Measurements from ENCODE around the gene SOSTDC1.
"Not testable (repeated sequence)": the region's sequence is repeated elsewhere in the genome, so short reads cannot be mapped to it uniquely, and the experiment has no call there.

The SOSTDC1 gene, protein sequence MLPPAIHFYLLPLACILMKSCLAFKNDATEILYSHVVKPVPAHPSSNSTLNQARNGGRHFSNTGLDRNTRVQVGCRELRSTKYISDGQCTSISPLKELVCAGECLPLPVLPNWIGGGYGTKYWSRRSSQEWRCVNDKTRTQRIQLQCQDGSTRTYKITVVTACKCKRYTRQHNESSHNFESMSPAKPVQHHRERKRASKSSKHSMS

DNA sequence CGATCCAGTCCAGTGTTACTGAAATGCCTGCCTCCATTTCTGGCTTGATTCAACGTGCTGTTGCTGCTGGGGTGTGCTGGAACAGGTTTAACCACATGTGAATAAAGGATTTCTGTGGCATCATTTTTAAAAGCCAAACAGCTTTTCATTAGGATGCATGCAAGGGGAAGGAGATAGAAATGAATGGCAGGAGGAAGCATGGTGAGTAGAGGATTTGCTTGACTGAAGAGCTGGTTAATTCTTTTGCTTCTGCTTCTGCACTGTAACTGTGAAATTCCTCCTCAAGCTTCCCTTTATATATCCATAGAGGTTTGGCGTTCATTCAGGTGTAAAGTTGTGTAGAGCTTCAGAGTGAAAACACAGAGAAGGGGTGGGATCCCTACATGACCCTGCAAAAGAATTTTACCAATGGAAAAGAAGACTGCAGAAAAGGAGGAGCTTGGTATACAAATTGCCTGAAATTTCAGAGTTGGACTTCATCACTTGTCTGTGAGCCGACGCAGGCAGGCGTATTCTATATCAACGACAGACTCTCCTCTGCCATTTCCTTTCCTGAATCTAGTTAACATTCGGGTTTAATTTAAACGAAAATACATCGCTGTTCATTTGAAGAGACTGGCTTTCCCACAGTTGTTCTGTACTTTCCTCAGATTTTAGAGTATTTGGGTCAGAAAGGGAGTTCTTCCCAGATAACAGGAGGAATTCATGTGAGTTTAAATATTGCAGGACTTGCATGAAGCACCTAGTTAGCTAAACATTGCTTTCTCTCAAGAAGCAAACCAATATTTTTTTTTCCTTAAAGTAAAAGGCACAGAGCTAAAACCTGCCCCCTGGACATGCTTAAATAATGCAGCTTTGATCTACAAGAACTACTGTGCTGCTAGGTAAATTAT, at the start of gene SOSTDC1:
Gene SOSTDC1, minus strand, starts transcription at position 270 of the 893 bp plus-strand sequence. Its CDS starts 70 bp downstream, at position 200.
- DNase-seq (ENCODE audit: low read depth): no peak

DNA sequence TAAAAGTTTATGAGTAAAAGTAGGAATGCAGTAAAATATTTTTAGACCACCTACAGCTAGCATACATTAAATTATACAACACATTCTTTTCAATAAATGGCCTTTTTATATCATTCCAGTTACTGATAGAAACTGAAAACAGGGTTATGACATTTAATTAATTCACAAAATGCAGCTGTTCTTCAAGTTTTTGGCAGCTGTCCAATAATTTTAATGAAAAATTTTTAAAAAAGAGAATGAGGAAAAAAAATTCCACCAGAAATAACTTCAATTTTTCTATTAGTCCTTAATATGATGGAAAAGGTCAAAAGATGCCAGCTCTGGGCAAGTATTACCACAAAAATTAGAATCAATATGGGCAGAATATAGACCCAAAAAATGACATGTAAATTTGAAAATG, 49.2 kb upstream of the SOSTDC1 start:
- no peak for DNase-seq (ENCODE audit: low read depth)

DNA sequence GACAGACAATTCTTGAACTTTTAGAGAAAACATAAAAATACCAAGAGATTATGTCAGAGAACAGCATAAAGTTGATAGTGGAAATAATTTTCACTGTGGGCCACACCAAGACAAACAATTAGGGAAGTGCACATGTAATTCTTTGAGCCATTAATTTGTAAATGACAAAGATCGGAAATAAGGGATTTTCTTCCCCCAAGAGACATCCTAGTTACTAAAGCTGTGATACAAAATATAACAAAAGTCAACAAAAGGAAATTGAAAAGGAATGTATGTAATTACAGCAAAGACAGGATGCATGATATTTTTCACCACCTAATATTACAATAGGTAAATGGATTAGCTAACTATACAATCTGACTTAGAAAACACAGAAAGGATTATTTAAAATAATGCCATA, 48.7 kb upstream of the SOSTDC1 start:
- no peak for DNase-seq (ENCODE audit: low read depth)

DNA sequence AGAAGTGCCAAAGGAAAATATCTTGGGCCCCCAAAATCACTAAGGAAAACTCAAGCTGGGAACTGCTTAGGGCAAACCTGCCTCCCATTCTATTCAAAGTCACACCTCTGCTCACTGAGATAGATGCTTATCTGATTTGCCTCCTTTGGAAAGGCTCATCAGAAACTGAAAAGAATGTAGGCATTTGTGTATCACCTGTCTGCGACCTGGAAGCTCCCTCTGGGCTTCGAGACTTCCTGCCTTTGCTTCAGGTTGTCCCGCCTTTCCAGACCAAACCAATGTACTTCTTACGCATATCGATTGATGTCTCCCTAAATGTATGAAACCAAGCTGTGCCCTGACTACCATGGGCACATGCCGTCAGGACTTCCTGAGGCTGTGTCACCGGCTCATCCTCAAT, 46.6 kb upstream of the SOSTDC1 start:
- no peak for DNase-seq (ENCODE audit: low read depth)

DNA sequence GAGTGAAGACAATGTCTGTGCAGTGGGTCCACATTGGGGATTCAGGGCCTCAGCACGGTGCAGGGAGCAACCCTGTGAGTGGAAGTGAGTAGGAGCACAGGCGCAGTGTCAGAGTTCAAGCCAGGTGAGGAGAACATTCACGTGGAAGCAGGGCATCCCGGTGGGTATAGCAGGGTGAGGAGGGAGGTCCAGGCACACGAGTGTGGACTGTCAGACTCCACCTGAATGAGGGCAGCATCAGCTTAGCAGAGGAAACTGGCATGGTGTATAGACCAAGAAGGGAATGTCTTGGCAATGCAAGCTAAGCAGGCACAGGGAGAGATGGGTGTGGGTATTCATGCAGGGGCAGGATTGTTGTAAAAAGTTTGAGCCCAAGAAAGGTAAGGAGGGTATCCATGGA, 45.8 kb upstream of the SOSTDC1 start:
- no peak for DNase-seq (ENCODE audit: low read depth)

DNA sequence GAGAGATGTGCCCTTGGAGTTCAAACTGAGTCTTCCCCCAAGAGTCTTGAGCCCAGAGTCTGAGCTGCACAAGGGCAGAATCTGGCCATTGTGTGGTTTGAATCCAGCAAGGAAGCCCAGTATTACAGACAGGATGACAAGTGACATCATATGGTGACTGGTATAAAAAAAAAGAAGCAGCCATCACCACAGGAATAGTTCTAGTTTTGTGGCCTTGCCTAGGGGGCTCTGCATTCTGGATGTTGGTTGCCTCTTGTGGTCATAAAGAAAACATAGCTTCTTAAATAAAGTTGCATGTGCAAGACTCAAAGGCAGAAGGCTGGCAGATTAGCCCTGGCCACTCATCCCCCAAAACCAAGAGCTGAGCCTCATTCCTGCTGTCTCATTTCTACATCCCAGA, 44.3 kb upstream of the SOSTDC1 start:
- DNase-seq (ENCODE audit: low read depth): no peak

DNA sequence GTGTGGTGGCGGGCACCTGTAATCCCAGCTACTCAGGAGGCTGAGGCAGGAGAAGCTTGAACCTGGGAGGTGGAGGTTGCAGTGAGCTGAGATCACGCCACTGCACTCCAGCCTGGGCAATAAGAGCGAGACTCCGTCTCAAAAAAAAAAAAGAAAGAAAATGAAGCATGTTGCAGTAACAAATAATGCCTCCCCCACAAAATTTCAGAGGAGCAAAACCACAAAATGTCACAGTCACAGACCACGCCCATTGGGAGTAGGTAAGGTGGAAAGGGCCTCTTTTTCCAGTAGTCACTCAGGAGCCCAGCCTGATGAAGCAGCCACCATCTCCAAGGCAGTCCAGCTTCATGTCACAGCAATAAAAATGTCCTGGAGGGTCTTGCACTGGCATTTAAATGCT, 40.9 kb upstream of the SOSTDC1 start:
- DNase-seq (ENCODE audit: low read depth): not testable (repeated sequence)

DNA sequence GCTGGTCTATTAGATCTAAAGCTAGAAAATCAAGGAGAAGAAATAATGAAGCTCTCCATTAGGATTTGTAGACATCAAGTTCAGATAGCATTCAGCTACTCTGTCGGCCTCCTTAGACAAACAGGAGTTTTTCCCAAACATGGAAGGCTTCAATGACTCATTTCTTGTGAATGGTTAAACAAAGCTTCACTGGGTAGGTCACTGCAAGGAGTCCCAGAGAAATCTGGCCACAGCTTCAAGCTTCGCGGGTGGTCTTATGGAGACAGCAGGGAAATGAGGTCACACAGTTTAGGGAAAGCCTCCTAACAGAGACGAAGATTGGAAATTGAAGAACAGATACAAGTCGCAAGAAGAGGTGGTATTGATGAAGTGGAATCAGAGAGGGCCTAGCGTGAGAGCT, 38.5 kb upstream of the SOSTDC1 start:
- no peak for DNase-seq (ENCODE audit: low read depth)

DNA sequence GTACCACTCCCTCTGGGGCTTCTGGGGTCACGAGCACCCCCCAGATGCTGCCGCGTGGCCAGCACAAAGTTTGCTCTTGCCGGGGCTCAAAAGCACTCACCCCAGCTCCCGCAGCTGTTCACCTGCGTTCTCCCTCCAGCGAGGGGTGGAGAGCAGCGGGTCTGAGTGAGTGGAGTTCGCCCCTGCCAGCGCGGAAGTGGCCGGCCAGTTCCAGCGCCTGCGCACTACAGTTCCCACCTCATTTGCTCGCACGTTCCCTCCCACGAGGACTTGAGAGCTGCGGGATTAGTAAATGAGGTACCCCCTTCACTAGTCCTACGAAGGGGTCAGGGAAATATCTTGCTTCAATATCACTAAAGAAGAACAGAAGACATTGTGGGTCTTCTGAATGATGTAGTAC, 36.8 kb upstream of the SOSTDC1 start:
- no peak for DNase-seq (ENCODE audit: low read depth)

DNA sequence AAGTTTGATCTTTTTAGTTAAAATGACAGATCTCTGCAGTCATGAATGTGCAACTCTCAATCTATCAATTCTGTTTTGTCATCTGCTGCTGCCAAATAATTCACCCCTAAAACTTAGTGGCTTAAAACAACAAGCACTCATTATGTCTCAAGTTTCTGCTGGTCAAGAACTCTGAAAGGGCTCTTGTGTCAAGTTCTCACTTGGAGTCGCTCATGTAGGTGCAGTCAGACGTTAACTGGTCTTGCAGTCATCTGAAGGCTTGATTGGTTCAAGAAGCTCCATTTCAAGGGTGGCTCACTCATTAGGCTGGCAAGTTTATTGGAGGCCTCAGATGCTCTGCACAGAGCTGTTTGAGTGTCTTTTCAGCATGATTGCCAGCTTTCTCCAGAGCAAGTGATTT, 32.6 kb upstream of the SOSTDC1 start:
- DNase-seq (ENCODE audit: low read depth): no peak

DNA sequence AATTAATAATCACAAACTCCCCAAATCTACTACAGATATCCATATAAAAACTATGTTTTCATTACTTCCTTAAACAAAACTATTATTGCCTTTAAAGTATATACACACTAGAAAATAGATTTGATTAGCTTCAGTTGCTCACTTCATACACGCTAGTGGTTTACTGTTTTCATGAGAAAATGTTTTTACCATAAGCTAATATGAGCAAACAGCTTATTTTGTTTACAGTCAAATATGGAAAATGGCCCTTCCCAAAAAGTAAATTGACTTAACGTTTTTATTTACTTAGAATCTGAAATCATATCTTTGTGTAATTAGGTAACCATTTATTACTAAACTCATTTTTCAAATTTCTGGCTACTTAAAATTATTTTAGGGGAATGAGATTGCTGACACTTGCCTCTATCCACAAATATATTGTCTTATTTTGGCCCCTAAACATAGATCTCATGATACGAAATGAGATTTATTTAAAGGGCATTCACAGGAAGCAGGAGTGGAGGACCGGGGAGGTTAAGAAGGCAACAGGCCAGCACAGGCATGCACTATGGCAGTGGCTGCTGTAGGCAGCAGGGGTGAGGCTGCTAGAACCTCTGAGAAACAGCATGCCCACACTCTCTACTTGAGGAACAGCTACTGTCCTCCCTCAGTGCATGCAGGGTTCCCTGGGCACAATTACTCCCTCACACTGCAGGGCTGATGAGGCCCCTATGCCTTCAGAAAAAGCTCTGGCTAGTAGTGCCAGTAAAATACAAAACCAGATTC, 29.6 kb upstream of the SOSTDC1 start:
- DNase-seq (ENCODE audit: low read depth): no peak

DNA sequence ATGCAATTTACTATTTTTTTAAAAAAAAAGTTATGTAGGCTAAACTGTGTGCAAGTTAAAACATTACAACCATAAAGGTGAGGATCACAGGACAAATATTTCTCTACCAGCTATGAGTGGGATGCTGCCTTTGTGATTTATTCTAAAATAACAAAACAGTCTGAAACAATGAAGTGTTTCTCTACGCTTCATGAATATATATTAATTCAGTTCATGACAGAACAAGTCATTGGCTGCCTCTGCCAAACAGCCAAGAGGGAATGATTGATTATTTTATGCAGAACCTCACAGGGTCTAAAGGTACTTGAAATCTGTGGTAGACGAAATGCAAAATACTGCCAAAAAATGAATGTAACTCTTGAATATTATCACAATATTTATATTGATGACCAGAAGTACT, 29.0 kb upstream of the SOSTDC1 start:
- DNase-seq (ENCODE audit: low read depth): no peak

DNA sequence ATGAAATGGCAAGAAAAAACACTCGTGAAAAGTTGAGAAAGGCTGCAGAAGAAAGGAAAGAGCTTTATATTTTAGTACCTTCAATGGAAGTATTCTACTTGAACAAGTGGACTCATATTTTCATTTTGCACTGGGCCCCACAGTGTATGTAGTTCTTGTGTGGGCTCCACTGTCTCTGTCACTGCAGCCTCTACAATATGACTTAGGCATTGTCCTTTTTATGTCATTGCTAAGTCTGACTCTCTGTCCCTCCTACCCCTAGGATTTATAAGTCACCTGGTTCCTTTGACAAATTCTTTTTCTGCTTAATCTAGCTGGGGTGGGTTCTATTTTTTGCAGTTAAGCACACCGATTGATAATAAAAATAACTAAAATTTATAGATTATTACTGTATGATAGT, 27.7 kb upstream of the SOSTDC1 start:
- DNase-seq (ENCODE audit: low read depth): no peak

DNA sequence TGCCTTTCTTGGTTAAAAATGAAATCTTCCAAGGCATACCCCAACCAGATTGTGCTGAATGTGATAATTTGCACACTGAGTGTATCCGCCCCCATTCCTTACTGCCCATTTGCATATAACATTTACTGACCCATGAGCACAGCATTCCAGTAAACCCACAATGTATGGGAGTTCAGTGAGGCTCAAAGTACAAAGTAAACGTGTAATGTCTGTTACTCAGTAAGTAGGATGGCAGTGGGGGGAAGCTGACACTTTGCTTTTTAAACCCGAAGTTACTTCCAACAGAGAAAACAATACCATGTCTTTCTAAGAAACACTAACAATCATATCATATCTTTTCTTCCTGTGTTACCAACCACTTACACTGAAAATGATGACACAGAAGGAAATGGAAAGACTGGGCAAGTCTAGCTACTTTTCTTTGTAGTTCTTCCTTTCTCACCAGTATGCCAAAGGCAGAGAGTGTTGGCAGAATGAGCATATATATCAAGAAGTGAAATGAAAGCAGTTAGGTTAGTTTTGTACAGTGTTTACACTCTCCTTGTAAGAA, 27.1 kb upstream of the SOSTDC1 start:
- DNase-seq (ENCODE audit: low read depth): no peak

DNA sequence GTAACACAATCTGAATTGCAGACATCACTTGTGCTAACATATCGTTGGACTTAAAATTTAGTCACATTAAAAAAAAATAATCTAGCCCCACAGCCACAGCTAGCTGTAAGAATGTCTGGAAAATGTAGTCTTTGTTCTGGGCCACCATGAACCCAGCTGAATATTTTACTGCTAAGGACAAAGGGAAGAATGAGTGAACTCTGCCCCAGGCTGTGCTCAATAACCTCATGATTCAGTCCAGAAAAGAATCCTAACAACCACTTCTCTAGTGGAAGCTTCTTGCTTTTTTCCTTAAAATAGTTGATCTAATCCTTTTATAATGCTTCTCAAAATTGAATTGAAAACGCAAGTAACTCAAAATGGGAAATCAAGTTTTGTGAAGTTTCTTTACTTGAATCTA, 25.6 kb upstream of the SOSTDC1 start:
- DNase-seq (ENCODE audit: low read depth): no peak

DNA sequence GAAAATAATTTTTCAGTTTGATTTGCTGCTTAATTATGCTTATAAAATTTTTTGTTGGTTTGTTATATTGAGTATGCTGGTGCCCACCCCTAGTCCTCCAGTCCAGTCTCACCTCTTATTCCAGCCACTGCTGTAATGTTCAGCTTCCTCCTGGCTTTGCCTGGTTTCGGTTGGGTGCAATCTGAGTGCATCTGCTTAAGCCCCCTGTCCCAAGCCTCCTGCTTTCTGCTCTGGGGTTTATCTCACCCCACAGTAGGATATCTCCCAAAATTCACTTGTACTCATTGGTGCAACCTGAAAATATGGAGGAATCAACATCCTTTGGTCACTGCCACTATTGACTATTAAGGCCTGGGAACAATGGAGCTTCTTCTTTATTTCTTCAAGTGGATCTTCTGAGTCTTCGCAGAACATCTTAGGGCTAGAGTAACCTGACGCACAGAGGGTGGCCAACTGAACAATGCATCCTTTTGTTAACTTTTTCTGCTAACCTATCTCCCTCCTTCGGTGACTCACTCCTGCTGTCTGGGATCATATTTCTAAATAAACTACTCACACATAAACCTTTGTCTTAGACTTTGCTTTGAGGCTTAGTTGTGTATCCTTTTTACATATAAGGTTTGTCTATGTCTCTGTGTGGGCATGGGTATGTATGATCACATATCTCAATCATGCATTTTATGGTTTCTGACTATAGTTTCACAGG, 19.1 kb upstream of the SOSTDC1 start:
- DNase-seq (ENCODE audit: low read depth): no peak

DNA sequence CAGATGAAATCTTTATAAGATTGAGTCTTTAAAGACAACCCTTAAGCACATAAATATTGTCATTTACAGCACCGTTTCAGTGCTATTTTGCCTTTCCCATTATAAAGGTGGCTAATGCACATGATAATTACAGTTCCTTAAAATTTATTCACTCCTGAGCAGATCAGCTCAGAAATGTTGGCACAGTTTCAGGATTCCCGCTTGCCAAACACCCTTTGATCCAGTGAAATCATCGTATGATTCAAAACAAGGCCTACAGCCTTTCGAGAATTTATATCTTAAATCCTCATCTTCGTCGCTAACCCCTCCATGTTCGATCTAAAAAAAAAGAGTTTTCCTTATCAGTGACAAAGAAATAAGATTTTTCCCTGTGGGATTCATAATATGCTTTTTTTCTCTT, 14.1 kb upstream of the SOSTDC1 start:
- no peak for DNase-seq (ENCODE audit: low read depth)

DNA sequence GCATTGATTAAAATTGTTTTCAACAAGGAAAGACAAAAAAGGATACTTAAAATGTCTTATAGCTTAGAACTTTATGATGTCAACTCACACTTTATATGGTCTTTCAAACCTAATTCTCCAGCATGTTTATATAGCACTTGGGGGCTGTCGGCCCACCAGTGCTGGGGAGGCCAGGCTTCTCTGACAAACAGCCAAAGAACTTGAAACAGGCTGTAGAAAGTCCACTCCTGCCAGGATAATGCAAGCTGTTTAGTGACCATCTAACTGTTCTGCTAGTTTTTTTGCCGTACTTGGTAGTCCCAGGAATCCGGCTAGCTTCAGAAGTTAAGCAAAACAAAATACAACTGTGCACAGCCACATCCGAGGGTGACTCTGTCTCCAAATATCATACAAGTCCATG, 13.6 kb upstream of the SOSTDC1 start:
- DNase-seq (ENCODE audit: low read depth): no peak

DNA sequence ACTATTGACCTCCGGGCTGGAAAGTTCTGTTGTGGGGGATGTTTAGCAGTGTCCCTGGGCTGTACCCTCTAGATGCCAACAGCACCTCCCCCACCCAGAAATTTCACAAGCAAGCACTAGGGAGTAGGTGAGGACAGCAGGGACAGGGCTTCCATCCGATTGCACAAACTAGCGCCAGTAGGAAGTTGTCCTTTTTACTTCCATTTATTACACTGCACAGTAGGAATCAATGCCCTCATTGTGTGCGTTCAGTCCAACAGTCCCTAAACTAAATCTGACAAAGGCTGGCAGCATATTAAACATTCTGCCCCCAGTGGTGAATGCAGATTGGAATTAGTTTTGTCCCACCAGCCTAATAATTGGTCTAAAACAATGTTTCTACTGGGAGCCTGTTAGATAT, 6.4 kb upstream of the SOSTDC1 start:
- no peak for DNase-seq (ENCODE audit: low read depth)

DNA sequence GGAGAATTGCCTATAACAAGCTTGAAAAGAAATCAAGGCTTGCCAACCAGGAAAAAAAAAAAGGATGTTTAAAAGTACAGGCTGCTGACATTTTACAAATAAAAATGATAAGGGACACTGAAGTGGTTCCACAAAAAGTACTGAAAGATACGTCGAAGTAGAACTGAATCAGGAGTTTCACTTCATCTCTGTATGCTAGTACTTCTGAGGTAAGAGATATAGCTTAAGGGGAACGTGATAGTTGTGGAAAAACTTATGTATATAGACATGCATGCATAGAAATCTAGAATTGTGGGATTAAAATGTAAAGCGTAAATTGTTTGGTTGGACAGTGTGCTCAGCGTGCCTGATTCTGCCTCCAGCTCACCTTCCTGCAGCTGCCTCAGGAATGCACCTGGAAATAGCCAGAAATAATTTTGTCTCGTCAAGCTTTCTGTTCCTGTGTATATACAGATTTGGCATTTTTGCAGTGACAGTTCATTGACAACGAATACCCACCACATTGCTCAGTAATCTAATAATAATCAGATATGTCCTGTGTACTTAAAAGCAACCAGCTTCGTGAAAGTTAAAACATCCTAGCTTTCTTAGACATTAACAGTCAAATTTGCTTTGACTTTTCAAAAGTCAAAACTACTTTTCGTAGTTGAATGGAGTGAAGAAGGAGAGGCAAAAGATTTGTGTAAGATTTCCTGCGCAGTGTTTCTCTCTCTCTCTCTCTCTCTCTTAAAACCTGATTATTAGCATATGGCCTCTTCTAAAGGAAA, 1.4 kb downstream of the SOSTDC1 start:
- no peak for DNase-seq (ENCODE audit: low read depth)

DNA sequence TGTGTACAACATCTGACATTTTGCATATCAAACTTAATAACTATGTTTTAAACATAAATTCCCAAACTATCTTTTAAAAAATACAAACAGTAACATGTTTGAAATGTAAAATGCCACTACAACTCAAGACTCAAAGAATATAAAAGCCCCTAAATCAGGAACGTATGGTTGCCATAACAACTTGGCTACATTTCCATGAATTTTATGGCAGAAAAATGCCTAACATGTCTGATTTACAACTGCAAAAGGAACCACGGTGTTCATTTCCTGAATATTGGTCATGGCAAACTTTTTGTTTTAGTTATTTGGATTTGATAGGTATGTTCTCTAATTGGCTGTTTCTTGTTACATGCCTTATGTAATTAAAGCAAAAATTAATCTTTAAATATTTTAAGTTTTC, 2.0 kb downstream of the SOSTDC1 start:
- DNase-seq (ENCODE audit: low read depth): no peak
